Activated CD8-positive, alpha-beta memory T cell treated with anti-CD3 and anti-CD28 coated beads for 4 hours (primary cell): Measurements from ENCODE around the gene MYO16.

ENCODE experiments used
- DNase-seq, 2 donors: peaks; one replicate each; pipeline ENCODE4 v3.0.0-alpha.2; 2020; ENCODE audit warnings: low read depth in 2 of 2

MYO16 gene

GRCh38 chr13:108663710-108664109 lies 34.3 kb downstream of the MYO16 start:
- DNase-seq: no peak

GRCh38 chr13:108667205-108667604 lies 37.8 kb downstream of the MYO16 start:
- no peak for DNase-seq

DNA sequence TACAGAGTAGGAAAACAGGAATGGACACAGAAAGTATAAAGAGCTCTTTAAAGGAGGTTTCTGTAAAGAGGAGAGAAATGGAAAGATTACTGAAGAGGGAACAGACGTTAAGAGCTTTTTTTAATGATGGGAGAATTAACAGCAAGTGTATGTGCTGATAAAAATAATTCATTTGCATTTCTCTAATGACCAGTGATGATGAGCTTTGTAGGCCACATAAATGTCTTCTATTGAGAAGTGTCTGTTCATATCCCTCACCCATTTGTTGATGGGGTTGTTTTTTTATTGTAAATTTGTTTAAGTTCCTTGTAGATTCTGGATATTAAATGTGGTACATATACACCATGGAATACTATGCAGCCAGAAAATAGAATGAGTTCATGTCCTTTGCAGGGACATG lies 40.0 kb downstream of the MYO16 start:
- DNase-seq: no peak

- no peak for DNase-seq
Observed at GRCh38 chr13:108674346-108674745, 44.9 kb downstream of the MYO16 start.

DNA sequence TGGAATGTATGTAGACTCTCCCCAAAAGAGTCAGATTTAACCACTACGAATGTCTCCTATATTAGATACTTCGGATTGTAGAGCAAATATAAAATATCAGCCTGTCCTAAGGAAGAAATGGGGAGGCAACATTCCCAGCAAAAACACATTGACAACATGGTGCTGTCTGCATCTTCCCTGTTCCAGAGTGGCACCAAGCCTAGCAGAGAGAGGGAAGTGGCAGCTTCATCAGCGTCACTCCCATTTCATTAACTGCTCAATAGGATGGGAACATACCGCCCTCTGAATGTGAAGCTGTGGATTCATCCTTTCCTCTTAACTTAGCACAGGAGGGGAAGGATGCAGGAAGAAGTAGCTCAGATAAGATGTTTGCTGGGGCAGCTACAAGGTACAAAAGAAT lies 45.4 kb downstream of the MYO16 start:
- no peak for DNase-seq

DNA sequence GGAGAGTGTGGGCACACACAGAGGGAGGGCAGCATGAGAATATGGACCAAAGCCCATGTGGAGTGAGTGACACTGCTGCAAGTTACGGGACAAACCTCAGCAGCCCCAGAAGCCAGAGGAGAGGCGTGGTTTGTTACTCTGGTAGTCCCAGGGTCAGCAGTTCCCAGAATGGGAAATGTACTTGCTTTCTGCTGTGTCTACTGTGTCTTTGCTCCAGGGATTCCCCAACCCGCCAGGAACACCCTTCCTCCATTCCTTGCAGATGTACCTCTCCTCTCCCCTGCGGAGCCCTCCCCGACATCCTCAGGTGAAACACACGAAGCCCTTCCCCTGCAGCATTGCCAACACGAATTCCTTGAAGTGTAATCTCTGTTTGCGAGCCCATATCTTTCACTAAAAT lies 47.2 kb downstream of the MYO16 start:
- DNase-seq: no peak

GRCh38 chr13:108677806-108678205 lies 48.4 kb downstream of the MYO16 start:
- no peak for DNase-seq

DNA sequence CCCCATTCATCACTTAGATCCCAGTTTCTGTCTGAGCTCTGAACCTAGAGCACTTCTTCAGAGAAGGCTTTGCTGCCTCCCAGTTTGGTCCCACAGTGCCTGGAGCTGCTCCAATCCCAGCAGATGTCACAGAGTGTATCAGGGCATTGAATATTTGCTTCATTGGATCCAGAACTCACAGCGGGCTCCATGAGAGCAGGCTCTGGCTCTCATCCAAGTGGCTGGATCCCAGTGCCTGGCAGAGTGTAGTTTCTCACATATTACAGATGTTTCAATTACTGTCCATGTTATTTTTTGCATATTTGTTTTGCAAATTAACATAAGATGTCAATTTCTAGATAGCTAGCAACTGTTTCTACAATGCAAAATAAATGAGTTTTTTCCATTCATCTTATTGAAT lies 50.6 kb downstream of the MYO16 start:
- DNase-seq: no peak

DNA sequence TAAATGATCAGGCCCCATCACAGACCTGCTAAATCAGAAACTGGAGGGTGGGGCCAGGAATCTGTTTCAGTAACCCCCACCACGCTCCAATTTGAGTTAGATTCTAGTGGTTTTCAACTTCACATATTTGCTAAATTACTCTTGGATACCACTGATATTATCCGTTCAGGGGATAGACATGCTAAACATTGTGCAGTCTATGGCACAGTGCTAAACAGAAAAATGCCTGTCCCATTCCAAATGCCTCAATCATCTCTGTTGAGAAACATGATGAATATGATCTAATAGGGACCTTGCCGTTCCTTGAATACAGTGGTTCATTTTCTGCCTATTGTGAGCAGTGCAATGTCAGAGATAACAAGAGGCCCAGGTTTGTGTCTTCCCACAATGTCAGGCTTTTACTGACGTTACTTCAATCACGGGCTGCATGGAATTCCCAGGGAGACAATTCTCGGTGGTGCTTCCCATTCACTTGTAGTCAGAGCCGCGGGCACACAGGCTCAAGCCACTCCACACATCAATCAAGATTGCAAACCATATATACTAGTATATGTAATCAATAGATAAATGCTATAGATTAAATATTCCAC lies 52.7 kb downstream of the MYO16 start:
- DNase-seq: no peak

GRCh38 chr13:108682714-108683113 lies 53.3 kb downstream of the MYO16 start:
- DNase-seq: no peak

DNA sequence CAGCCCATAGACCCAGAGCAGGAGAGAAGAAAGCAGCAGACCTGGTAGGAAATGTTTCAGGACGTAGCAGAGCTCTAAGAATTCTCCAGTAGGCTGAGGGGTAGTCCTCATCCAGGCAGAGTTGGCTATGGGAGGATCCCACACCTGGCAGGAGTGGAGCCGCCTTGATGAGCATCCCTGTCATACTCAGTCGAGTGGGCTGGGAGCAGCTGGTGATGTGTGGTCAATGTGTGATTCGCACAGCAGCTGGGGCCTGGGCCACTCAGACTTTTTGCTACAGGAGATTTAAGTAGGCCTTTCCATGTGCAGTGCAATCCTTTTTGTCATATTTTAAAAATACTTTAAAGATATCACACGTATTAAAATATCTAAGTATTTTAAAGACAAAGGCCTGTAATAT lies 56.6 kb downstream of the MYO16 start:
- DNase-seq: no peak

DNA sequence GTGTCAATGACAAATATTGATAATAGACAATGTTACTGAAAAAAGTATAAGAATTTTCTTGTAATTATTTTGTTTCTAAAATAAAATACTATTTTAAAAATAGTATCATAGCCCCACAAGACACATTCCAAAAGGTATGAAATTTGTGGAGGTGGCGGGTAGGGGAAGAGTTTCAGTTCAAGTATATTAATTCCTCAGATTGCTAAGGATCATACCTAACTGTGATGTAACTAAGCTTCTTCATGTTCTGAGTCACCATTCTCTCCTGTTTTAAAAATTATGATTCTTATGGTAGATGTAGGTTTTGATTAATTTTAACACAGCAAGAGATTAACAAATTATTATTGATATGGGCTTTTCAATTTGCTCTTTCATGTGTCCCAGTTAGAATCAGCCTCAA lies 61.3 kb downstream of the MYO16 start:
- no peak for DNase-seq

DNA sequence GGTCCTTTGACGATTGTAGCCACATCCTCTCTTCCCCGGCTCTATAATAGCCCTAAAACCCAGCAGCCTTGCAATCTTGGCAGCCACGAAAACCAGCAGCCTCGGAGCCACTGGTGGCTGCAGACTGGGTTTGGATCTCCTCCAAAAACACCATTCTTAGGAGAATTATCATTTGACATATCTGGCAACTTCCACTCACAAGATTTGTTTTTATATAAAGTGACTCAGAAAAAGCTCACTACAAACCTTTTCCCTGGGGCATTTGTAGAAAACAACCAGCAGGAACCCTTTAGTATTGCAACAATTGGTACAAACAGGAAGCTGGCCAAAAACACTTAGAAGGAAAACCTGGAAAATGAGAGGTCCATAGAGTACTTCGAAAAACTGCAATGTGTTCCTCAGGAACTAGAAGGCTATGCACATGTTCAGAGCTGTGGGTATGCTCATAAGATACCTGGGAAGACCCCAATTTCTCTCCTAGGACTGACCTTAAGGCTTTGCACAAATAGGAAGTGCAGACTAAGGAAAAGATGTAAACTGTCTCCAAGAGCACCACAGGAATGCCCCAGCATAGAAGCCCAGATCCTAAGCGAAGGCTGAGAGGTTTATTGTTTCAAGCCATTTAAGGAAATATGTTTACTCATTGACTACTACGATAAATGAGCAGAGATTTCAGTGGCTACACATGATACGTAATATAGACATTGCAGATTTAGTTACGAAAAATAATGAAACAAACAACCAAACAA lies 71.2 kb downstream of the MYO16 start:
- DNase-seq: no peak

DNA sequence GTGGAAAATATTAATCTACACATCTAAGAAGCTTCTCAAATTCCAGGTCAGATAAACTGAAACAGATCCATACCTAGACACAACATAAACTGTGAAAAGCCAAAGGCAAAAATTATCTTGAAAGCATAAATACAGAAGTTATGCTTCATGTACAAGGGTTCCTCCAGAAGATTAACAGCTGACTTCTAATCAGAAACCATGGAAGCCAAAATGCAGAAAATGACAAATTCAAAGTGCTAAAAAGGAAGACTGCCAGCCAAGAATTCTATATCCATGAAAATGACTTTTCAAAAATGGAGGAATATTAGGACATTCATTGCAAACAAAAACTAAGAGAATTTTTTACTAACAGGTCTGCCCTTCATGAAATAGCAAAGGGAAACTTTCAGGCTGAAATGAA lies 72.8 kb downstream of the MYO16 start:
- DNase-seq: no peak

GRCh38 chr13:108705031-108705430 lies 75.6 kb downstream of the MYO16 start:
- no peak for DNase-seq

- no peak for DNase-seq
Observed at GRCh38 chr13:108707584-108707983, 78.2 kb downstream of the MYO16 start.

DNA sequence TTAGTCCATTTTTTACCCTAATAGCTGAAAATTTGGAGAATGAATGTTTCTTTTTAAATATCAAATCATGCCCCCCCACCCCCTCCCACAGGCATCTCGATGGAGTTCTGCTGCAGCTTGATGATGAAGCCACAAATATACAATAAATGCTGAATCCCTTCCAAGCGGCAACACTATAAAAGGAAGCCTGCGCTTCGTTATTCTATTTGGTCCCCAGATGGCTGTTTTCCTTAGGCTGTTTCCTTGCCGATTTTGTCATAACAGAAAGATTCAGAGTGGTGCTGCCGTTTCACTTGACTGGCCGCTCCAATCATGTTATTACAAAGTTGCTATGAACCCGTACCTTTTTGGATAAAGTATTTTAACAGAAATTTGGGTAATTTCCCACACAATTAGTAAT lies 79.5 kb downstream of the MYO16 start:
- DNase-seq: no peak

DNA sequence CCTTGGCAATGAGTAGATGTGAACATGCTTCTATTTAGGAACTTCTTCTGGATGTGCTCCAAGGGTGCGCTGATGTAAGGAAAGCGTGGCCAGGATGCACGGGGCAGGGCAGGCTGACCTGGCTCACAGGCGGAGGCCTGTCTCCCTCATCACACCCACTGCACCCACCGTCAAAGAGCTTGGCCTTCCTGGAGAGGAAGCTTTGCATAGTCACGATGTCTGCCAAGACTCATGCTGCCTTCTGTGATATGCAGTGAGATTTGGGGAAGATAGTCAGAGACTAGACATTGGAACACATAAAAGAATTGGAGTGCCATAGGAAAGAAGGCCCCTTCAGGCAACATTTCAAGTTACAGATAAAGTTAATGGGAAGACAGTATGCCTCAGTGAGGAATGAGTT lies 82.0 kb downstream of the MYO16 start:
- DNase-seq: no peak

- DNase-seq: no peak
Observed at GRCh38 chr13:108725471-108725870, 96.1 kb downstream of the MYO16 start.

DNA sequence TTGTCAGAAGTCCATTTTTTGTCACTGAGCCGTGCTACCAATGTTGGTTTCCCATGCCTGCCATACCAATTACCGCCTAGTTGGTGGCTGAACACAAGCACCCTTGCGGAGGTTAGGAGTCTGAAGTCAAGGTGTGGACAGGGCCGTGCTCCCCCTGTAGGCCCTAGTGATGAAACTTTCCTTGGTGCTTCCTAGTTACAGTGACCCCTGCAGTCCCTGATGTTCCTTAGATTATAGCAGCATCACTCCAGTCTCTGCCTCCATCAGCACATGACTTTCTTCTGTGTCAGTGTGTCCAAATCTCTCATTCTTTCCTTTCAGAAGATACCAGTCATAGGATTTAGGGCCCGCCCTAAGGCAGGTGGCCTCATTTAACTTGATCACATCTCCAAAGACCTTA lies 99.0 kb downstream of the MYO16 start:
- DNase-seq: no peak

- no peak for DNase-seq
Observed at GRCh38 chr13:108733022-108733560, 103.7 kb downstream of the MYO16 start.

DNA sequence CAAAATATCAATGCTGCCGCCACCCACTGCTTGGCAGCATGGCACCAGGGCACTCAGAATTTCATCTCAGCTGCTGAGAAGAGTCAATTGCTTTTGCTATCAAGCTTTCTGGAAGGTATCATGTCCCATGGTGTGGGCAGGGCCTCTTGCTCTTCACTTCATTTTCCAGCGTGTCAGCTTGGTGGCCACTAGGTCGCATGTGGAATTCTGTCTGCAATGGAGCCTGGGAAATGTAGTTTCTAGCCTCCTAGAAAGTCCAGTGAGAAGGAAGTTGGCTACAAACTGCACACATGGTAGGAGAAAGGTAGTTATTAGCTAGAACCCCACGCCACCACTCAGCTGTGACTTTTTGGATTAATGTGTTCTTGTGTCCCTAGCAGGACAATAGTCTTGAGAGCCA lies 105.3 kb downstream of the MYO16 start:
- no peak for DNase-seq

DNA sequence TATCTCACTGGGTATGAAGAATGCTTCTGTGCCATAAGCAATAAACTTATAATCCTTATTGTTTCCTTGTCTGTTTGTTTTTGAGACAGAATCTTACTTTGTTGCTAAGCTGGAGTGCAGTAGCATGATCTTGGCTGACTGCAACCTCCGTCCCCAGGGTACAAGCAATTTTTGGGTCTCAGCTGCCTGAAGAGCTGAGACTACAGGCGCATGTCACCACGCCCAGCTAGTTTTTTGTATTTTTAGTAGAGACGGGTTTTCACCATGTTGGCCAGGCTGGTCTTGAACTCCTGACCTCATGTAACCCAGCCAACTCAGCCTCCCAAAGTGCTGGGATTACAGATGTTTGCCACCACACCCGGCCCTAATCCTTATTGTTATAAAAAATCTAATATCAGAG lies 112.5 kb downstream of the MYO16 start:
- DNase-seq: no peak
